Astrocyte (in vitro differentiated cells and primary cell): ENCODE results near the gene LRRC66.

Experiments
- CTCF ChIP-seq: IDR thresholded peaks from 2 replicates; pipeline ENCODE4 v1.5.1; 2011; ENCODE audit warnings: low read depth, mild to moderate bottlenecking, inconsistent platforms, low read length, moderate library complexity; ENCODE audit not compliant: insufficient read depth
- EZH2 ChIP-seq: IDR thresholded peaks from 2 replicates; pipeline ENCODE4 v1.6.1; 2012; ENCODE audit warnings: mild to moderate bottlenecking, low read length, inconsistent platforms; ENCODE audit not compliant: insufficient read depth

- TF ChIP-seq CTCF (no peak), EZH2 (no peak)
Measured at GRCh38 chr4:52006887-52007286, 13.3 kb downstream of the LRRC66 start.
